Panc1 (cell line): Measurements from ENCODE around the gene INTS11. TPM values are rescaled to one million over a fixed set of nuclear protein-coding genes. Genes with fewer than 3 reads are reported as not detected.

Experiments used
- ATAC-seq: fragments of 200-7000 bp; cut with Tn5 transposase; 2 replicates; pipeline ENCODE4 v1.9.1; 2020; ENCODE audit warnings: mild to moderate bottlenecking, moderate library complexity
- BruUV-seq: library from RNA; stranded (reverse); fragments of 400-500 nt; replicated peaks from 2 replicates; lab custom pipeline; 2021; lab: Mats Ljungman, UMichigan
- CTCF ChIA-PET: fragments of 300-600 bp; sonication (Branson Sonifier 250); formaldehyde crosslinking; loops from one replicate; lab custom pipeline; 2022; ENCODE audit warnings: antibody characterized with exemption; lab: Charles Lee
- POLR2A ChIA-PET: fragments of 300-600 bp; sonication (Branson Sonifier 250); formaldehyde crosslinking; loops from one replicate; lab custom pipeline; 2022; ENCODE audit warnings: antibody characterized with exemption; lab: Charles Lee
- DNase-seq: peaks from one replicate; pipeline ENCODE4 v3.0.0-alpha.2; 2010; ENCODE audit warnings: low read depth, low spot score
- H3K27ac ChIP-seq: 2 replicates; pipeline ENCODE4 v1.5.1; 2011; ENCODE audit warnings: mild to moderate bottlenecking, low read length, inconsistent platforms
- H3K27me3 ChIP-seq: fragments of 200-500 bp; sonication (Bioruptor generic); 2 replicates; pipeline ENCODE4 v1.6.0; 2014; ENCODE audit warnings: low read length, inconsistent platforms; ENCODE audit not compliant: control insufficient read depth, insufficient read depth
- H3K36me3 ChIP-seq: fragments of 200-500 bp; sonication (Bioruptor generic); 2 replicates; pipeline ENCODE4 v1.5.1; 2014; ENCODE audit warnings: inconsistent platforms, mild to moderate bottlenecking, low read length, moderate library complexity; ENCODE audit not compliant: control insufficient read depth, insufficient read depth
- H3K4me1 ChIP-seq: 2 replicates; pipeline ENCODE4 v1.5.1; 2011; ENCODE audit warnings: inconsistent platforms, mild to moderate bottlenecking, low read length, moderate library complexity; ENCODE audit not compliant: control insufficient read depth, insufficient read depth
- H3K4me3 ChIP-seq, 2 experiments: 2 replicates each; pipeline ENCODE4 v1.5.1; 2011 to 2012; ENCODE audit warnings: low read depth in 2 of 2, low read length in 2 of 2, mild to moderate bottlenecking in 2 of 2, inconsistent platforms in 1 of 2, moderate library complexity in 1 of 2
- H3K9me3 ChIP-seq: fragments of 200-500 bp; sonication (Bioruptor generic); 2 replicates; pipeline ENCODE4 v1.5.1; 2014; ENCODE audit warnings: low read depth, mild to moderate bottlenecking, inconsistent platforms, low read length, moderate library complexity; ENCODE audit not compliant: control insufficient read depth, insufficient read depth
- POLR2AphosphoS5 ChIP-seq: IDR thresholded peaks from 2 replicates; pipeline ENCODE4 v1.6.1; 2012; ENCODE audit warnings: mild to moderate bottlenecking, low read depth, low read length, moderate library complexity
- SIN3A ChIP-seq: IDR thresholded peaks from 2 replicates; pipeline ENCODE4 v1.6.1; 2012; ENCODE audit warnings: low read depth, mild to moderate bottlenecking, low read length, moderate library complexity, borderline replicate concordance; ENCODE audit not compliant: insufficient read depth
- in situ Hi-C: cut with HindIII; loops from 2 replicates; pipeline ENCODE4 v1.10.0; 2016; ENCODE audit warnings: low sequenced_read_pairs, low pct_unique_long_range_greater_than_20kb
- intact Hi-C: fragments of 100-400 bp; cut with micrococcal nuclease; formaldehyde crosslinking; loops from one replicate; pipeline ENCODE4 v1.10.0; 2022; ENCODE audit not compliant: unreplicated experiment
- total RNA-seq: library from RNA; stranded (reverse); gene quantifications from one replicate; pipeline ENCODE4 v1.2.1, GENCODE V29; 2021; ENCODE audit not compliant: unreplicated experiment
- TF ChIP-seq, protein P1 (sequence below): fragments of 450-650 bp; IDR thresholded peaks from 2 replicates; pipeline ENCODE4 v1.5.1; 2017; ENCODE audit warnings: mild to moderate bottlenecking

INTS11 gene
- total RNA-seq, 1 experiment from 2014 or later: 114 TPM

DNA sequence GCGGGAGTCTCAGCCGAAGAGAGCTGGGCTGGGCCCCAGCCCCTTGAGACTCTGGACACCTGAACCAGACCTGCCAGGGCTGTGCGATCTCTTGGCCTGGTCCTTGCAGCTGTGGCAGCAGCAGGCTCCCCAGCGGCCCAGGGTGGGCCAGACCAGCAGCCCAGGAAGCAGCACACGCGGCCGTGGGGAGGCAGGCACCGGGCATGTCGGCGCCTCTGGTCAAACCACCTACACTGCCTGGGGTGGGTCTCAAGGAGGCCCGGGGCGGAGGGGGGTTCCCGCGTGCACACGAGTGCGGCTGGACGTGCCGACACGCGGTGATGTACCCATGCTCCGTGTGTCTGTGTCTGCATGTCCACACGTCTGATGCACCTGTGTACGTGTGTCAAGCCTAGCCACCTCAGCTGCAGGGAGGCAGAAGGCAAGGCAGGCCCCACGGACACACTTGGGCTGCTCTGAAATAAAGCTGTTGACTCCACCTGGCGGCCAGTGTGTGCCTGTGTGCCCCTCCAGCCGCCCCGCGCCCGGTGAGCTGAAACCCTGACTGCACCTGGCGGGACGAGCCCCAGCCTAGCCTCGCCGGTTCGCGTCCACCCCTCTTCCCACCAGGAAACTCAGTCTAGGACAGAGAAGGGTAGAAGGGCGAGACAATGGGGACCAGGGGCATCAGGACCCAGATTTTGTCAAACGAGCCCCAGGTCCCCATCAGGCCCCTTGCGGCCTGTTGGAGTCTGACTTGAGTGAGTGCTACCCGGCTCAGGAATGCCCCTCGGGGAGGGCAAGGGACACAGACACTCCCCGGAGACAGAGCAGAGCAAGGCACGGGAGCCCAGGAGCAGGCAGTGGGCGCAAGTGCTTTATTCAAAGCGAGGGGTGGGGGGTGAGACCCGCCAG is 32.7 kb downstream of the INTS11 start:
- intact Hi-C loops (no loop called here), in situ Hi-C loops (no loop called here)
- Histone ChIP-seq H3K4me1 (peaks cover 12% of the 10 kb centered on the region), H3K27me3 (no peaks in the 10 kb centered on the region), H3K4me3 (no peak overlapping the region), H3K36me3 (no peaks in the 10 kb centered on the region), H3K9me3 (no peaks in the 10 kb centered on the region), H3K27ac (no peak overlapping the region)
- POLR2A ChIA-PET: no interaction called here
- no peak for DNase-seq
- CTCF ChIA-PET: interaction anchor here (0.6 to 1.1 kb wide), 8 partner anchors 9 to 369 kb away, joined by 3 to 11 read pairs (median 6); partner anchors contain the start of gene ISG15
- TF ChIP-seq, protein P1, sequence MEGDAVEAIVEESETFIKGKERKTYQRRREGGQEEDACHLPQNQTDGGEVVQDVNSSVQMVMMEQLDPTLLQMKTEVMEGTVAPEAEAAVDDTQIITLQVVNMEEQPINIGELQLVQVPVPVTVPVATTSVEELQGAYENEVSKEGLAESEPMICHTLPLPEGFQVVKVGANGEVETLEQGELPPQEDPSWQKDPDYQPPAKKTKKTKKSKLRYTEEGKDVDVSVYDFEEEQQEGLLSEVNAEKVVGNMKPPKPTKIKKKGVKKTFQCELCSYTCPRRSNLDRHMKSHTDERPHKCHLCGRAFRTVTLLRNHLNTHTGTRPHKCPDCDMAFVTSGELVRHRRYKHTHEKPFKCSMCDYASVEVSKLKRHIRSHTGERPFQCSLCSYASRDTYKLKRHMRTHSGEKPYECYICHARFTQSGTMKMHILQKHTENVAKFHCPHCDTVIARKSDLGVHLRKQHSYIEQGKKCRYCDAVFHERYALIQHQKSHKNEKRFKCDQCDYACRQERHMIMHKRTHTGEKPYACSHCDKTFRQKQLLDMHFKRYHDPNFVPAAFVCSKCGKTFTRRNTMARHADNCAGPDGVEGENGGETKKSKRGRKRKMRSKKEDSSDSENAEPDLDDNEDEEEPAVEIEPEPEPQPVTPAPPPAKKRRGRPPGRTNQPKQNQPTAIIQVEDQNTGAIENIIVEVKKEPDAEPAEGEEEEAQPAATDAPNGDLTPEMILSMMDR: peak; percentile 87
- TF ChIP-seq SIN3A: no peak
- peak; percentile 86 for ATAC-seq
- no TSS peak for BruUV-seq

DNA sequence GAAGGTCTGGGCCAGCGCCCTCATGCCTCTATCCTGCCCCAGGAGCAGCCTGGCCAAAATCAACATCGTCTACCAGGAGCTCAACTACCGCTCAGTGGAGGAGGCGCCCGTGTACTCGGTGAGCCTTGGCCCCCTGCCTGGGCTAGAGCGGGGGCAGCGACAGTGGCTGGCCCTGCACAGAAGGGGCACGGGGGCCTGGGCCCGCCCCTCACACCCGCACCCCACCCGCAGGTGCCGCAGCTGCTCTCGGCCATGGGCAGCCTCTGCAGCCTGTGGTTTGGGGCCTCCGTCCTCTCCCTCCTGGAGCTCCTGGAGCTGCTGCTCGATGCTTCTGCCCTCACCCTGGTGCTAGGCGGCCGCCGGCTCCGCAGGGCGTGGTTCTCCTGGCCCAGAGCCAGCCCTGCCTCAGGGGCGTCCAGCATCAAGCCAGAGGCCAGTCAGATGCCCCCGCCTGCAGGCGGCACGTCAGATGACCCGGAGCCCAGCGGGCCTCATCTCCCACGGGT is 33.4 kb downstream of the INTS11 start:
- no peak for TF ChIP-seq SIN3A
- TF ChIP-seq, protein P1: no peak
- CTCF ChIA-PET: interaction anchor here (0.6 to 1.1 kb wide), 10 partner anchors 9 to 368 kb away, joined by 3 to 11 read pairs (median 6); partner anchors contain the start of gene ISG15
- Histone ChIP-seq H3K27me3 (no peaks in the 10 kb centered on the region), H3K4me3 (no peak overlapping the region), H3K4me1 (peaks cover 12% of the 10 kb centered on the region), H3K36me3 (no peaks in the 10 kb centered on the region), H3K9me3 (no peaks in the 10 kb centered on the region), H3K27ac (no peak overlapping the region)
- no TSS peak for BruUV-seq
- intact Hi-C loops: no loop called here
- no peak for DNase-seq
- POLR2A ChIA-PET: no interaction called here
- in situ Hi-C loops: no loop called here
- ATAC-seq: peak; percentile 41

DNA sequence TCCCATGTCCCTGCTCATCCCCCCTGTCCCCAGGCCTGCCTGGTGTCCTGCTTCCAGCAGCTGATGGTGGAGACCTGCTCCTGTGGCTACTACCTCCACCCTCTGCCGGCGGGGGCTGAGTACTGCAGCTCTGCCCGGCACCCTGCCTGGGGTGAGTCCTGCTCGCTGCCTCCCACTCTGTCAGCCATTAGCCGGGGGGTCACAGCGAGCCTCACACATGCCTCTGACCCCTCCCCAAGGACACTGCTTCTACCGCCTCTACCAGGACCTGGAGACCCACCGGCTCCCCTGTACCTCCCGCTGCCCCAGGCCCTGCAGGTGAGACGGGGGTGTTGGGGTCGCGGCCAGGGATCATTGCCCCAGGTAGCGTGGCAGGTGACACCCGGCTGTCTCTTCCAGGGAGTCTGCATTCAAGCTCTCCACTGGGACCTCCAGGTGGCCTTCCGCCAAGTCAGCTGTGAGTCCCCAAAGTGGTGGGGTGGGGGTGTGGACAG is 34.2 kb downstream of the INTS11 start:
- TF ChIP-seq, protein P1: peak; percentile 85
- TF ChIP-seq POLR2AphosphoS5 (no peak), SIN3A (no peak)
- ChIA-PET POLR2A (no interaction called here), CTCF (interaction anchor here (1.0 kb wide), 1 partner anchor 21 kb away, joined by 3 read pairs; no protein-coding TSS in a partner anchor)
- H3K36me3 ChIP-seq: no peaks in the 10 kb centered on the region
- BruUV-seq: no TSS peak
- ATAC-seq: 0 out of 2 replicates have a peak, but pooled peaks have one; percentile 40
- no peak overlapping the region for H3K27ac ChIP-seq
- intact Hi-C loops: no loop called here
- no peaks in the 10 kb centered on the region for H3K27me3 ChIP-seq
- in situ Hi-C loops: no loop called here
- no peak for DNase-seq
- no peaks in the 10 kb centered on the region for H3K9me3 ChIP-seq
- H3K4me1 ChIP-seq: peaks cover 12% of the 10 kb centered on the region
- no peak overlapping the region for H3K4me3 ChIP-seq
